T-cell (primary cell): ENCODE measurements around the gene CARF. TPM values are rescaled to one million over a fixed set of nuclear protein-coding genes. Genes with fewer than 3 reads are reported as not detected.
"Not testable (repeated sequence)": the region's sequence is repeated elsewhere in the genome, so short reads cannot be mapped to it uniquely, and the experiment has no call there.

ENCODE experiments used
- ATAC-seq, 4 experiments: fragments of 200-7000 bp in 3 of 4; fragments of 150-1000 bp in 1 of 4; cut with Tn5 transposase; replicated peaks in 1 of 4; 1 replicate in 3 of 4; 2 replicates in 1 of 4; pipeline ENCODE4 v1.10.0; 2021; ENCODE audit warnings: moderate library complexity in 3 of 4, mild to moderate bottlenecking in 2 of 4, moderate number of reproducible peaks in 1 of 4
- CTCF ChIA-PET, 2 donors: fragments of 300-600 bp; sonication (Branson Sonifier 250); formaldehyde crosslinking; loops; one replicate each; lab custom pipeline; 2022; ENCODE audit warnings: antibody characterized with exemption in 2 of 2; lab: Charles Lee
- POLR2A ChIA-PET, 2 donors: fragments of 300-600 bp; sonication (Branson Sonifier 250); formaldehyde crosslinking; loops; one replicate each; lab custom pipeline; 2022; ENCODE audit warnings: antibody characterized with exemption in 2 of 2; lab: Charles Lee
- DNase-seq, 35 experiments: peaks; one replicate each; pipeline versions ENCODE4 v3.0.0 to v3.0.0-alpha.2; 2013 to 2023
- H3K27ac ChIP-seq: one replicate; pipeline ENCODE4 v1.5.1; 2013; ENCODE audit warnings: low read length
- H3K27me3 ChIP-seq, 2 experiments: replicated peaks in 1 of 2; 1 replicate in 1 of 2; 2 replicates in 1 of 2; pipeline versions ENCODE4 v1.6.1 to v1.7.0; 2013; ENCODE audit warnings: low read length in 1 of 2, mixed read lengths in 1 of 2; ENCODE audit not compliant: control insufficient read depth in 2 of 2, insufficient read depth in 2 of 2; ENCODE audit errors: extremely low read depth in 1 of 2
- H3K36me3 ChIP-seq, 2 donors: 1 replicate in 1 of 2; 2 replicates in 1 of 2; pipeline versions ENCODE4 v1.6.1 to v1.7.0; 2013; ENCODE audit warnings: low read length in 1 of 2; ENCODE audit not compliant: control insufficient read depth in 2 of 2, insufficient read depth in 1 of 2; ENCODE audit errors: extremely low read depth in 1 of 2
- H3K4me1 ChIP-seq, 2 experiments: 1 replicate in 1 of 2; 2 replicates in 1 of 2; pipeline versions ENCODE4 v1.6.1 to v1.7.0; 2013; ENCODE audit warnings: low read length in 2 of 2, mixed read lengths in 1 of 2; ENCODE audit not compliant: insufficient read depth in 2 of 2, control insufficient read depth in 1 of 2; ENCODE audit errors: extremely low read depth in 1 of 2
- H3K4me3 ChIP-seq, 2 donors: 1 replicate in 1 of 2; 2 replicates in 1 of 2; pipeline versions ENCODE4 v1.5.1 to v1.7.0; 2013; ENCODE audit warnings: mild to moderate bottlenecking in 2 of 2, low read length in 1 of 2, moderate library complexity in 1 of 2; ENCODE audit not compliant: control insufficient read depth in 1 of 2; ENCODE audit errors: extremely low read depth in 1 of 2
- H3K9me3 ChIP-seq: 2 replicates; pipeline ENCODE4 v1.7.0; 2013
- H3K27ac Mint-ChIP-seq, 2 donors: one replicate each; pipeline ENCODE4 v1.8.0; 2020 to 2021; ENCODE audit warnings: mild to moderate bottlenecking in 2 of 2, mixed read lengths in 2 of 2
- H3K27me3 Mint-ChIP-seq, 2 donors: one replicate each; pipeline ENCODE4 v1.8.0; 2021 to 2022; ENCODE audit warnings: mixed read lengths in 2 of 2
- H3K36me3 Mint-ChIP-seq: one replicate; pipeline ENCODE4 v1.8.0; 2021; ENCODE audit warnings: mixed read lengths
- H3K4me1 Mint-ChIP-seq, 3 donors: one replicate each; pipeline ENCODE4 v1.8.0; 2020 to 2022; ENCODE audit warnings: mixed read lengths in 3 of 3, mild to moderate bottlenecking in 1 of 3
- H3K4me3 Mint-ChIP-seq, 3 donors: one replicate each; pipeline ENCODE4 v1.8.0; 2020 to 2022; ENCODE audit warnings: mild to moderate bottlenecking in 3 of 3, mixed read lengths in 3 of 3, moderate library complexity in 3 of 3
- H3K9me3 Mint-ChIP-seq, 3 donors: one replicate each; pipeline ENCODE4 v1.8.0; 2020 to 2022; ENCODE audit warnings: mixed read lengths in 3 of 3
- WGBS: methylation state at CpG from one replicate; pipeline ENCODE4 v1.1.5; 2013; ENCODE audit warnings: missing lambda C conversion rate; ENCODE audit not compliant: insufficient coverage; 5-methylcytosine and 5-hydroxymethylcytosine counted together
- total RNA-seq, 35 experiments: library from RNA in 6 of 35; stranded (reverse) in 6 of 35; fragments of 120-200 nt in 1 of 35; gene quantifications; one replicate each; pipeline versions ENCODE4 v1.2.1 to v1.2.4 and lab custom pipeline; 2013 to 2026

CARF gene
- total RNA-seq, 5 donors from 2014 or later (not counting 1 experiment from before 2014, with no cell fraction given) = 13.3 to 20.9 (median 17.0) TPM

GRCh38 chr2:202969404-202969803, 57.3 kb downstream of the CARF start:
- H3K27me3 Mint-ChIP-seq, H3K9me3 Mint-ChIP-seq, H3K4me1 Mint-ChIP-seq, ATAC-seq, H3K9me3 ChIP-seq, DNase-seq, H3K27ac ChIP-seq, H3K4me3 ChIP-seq, CTCF ChIA-PET, H3K4me3 Mint-ChIP-seq, H3K4me1 ChIP-seq, H3K27me3 ChIP-seq, H3K27ac Mint-ChIP-seq: not testable (repeated sequence)
- no CpG with 5 or more reads among the region's 2 CpGs for WGBS
- peaks cover 0 to 12% of the 10 kb centered on the region in 2 donors for H3K36me3 ChIP-seq
- POLR2A ChIA-PET = interaction anchor here in 1 of 2 donors (0.6 kb wide), 1 partner anchor 63 kb away, joined by 3 read pairs; no protein-coding TSS in a partner anchor
- peaks cover 23% of the 10 kb centered on the region for H3K36me3 Mint-ChIP-seq

GRCh38 chr2:202976809-202977208, 64.7 kb downstream of the CARF start:
- DNase-seq = no peak
- no peaks in the 10 kb centered on the region for H3K9me3 Mint-ChIP-seq
- POLR2A ChIA-PET = interaction anchor here in 1 of 2 donors (0.5 kb wide), 1 partner anchor 1865 kb away, joined by 4 read pairs; no protein-coding TSS in a partner anchor
- H3K4me3 Mint-ChIP-seq = no peak overlapping the region
- CTCF ChIA-PET = no interaction called here
- WGBS = no CpG with 5 or more reads among the region's 3 CpGs
- Histone ChIP-seq H3K36me3 (peaks cover 0 to 10% of the 10 kb centered on the region in 2 donors), H3K4me3 (no peak overlapping the region), H3K27me3 (no peaks in the 10 kb centered on the region), H3K27ac (no peak overlapping the region), H3K9me3 (no peaks in the 10 kb centered on the region), H3K4me1 (no peaks in the 10 kb centered on the region)
- ATAC-seq = no peak
- H3K27me3 Mint-ChIP-seq = no peaks in the 10 kb centered on the region
- peaks cover 37% of the 10 kb centered on the region for H3K36me3 Mint-ChIP-seq
- H3K27ac Mint-ChIP-seq = no peak overlapping the region
- H3K4me1 Mint-ChIP-seq = no peaks in the 10 kb centered on the region

GRCh38 chr2:202982779-202983491, 70.9 kb downstream of the CARF start:
- peaks cover 36% of the 10 kb centered on the region for H3K36me3 Mint-ChIP-seq
- no peaks in the 10 kb centered on the region for H3K27me3 Mint-ChIP-seq
- CTCF ChIA-PET = no interaction called here
- ATAC-seq = no peak
- no peak overlapping the region for H3K27ac ChIP-seq
- H3K4me3 ChIP-seq = no peak overlapping the region
- no peaks in the 10 kb centered on the region for H3K9me3 Mint-ChIP-seq
- no peak overlapping the region for H3K4me3 Mint-ChIP-seq
- DNase-seq = no peak
- no peaks in the 10 kb centered on the region for H3K27me3 ChIP-seq
- no peak overlapping the region for H3K27ac Mint-ChIP-seq
- peaks cover 0 to 6% of the 10 kb centered on the region in 2 donors for H3K36me3 ChIP-seq
- H3K9me3 ChIP-seq = no peaks in the 10 kb centered on the region
- 100% methylated on average over 1 of the region's 3 CpGs for whole genome bisulfite sequencing
- POLR2A ChIA-PET = no interaction called here
- no peaks in the 10 kb centered on the region for H3K4me1 ChIP-seq
- no peaks in the 10 kb centered on the region for H3K4me1 Mint-ChIP-seq

- no peak overlapping the region for H3K4me3 Mint-ChIP-seq
Observed at GRCh38 chr2:202989749-202990148, 77.7 kb downstream of the CARF start.

GRCh38 chr2:202990501-202990900, 78.4 kb downstream of the CARF start:
- no peaks in the 10 kb centered on the region for H3K36me3 ChIP-seq
- Mint-ChIP-seq H3K4me1 (no peaks in the 10 kb centered on the region), H3K36me3 (no peaks in the 10 kb centered on the region), H3K9me3 (peaks cover 0 to 3% (median 0%) of the 10 kb centered on the region in 3 donors), H3K27ac (no peak overlapping the region), H3K4me3 (no peak overlapping the region), H3K27me3 (peaks cover 3 to 4% of the 10 kb centered on the region in 2 donors)
- ATAC-seq (no peak), DNase-seq (no peak)
- H3K9me3 ChIP-seq = no peaks in the 10 kb centered on the region
- ChIA-PET POLR2A (no interaction called here), CTCF (no interaction called here)
- H3K4me1 ChIP-seq = no peaks in the 10 kb centered on the region
- no peaks in the 10 kb centered on the region for H3K27me3 ChIP-seq
- no CpG with 5 or more reads among the region's 3 CpGs for WGBS
- no peak overlapping the region for H3K27ac ChIP-seq
- no peak overlapping the region for H3K4me3 ChIP-seq

More at GRCh38 chr2:202989749-202990148, 77.7 kb downstream of the CARF start:
- ATAC-seq (no peak), DNase-seq (no peak)
- no peak overlapping the region for H3K27ac Mint-ChIP-seq
- no peaks in the 10 kb centered on the region for H3K36me3 ChIP-seq
- H3K27me3 ChIP-seq = no peaks in the 10 kb centered on the region
- H3K36me3 Mint-ChIP-seq = no peaks in the 10 kb centered on the region
- H3K27me3 Mint-ChIP-seq = peaks cover 0 to 3% of the 10 kb centered on the region in 2 donors
- H3K9me3 ChIP-seq = no peaks in the 10 kb centered on the region
- H3K4me3 ChIP-seq = no peak overlapping the region
- H3K9me3 Mint-ChIP-seq = no peaks in the 10 kb centered on the region
- H3K4me1 ChIP-seq = no peaks in the 10 kb centered on the region
- CTCF ChIA-PET = no interaction called here
- H3K4me1 Mint-ChIP-seq = no peaks in the 10 kb centered on the region
- H3K27ac ChIP-seq = no peak overlapping the region
- POLR2A ChIA-PET = no interaction called here
- no CpG with 5 or more reads among the region's 1 CpG for WGBS

GRCh38 chr2:202997113-202997512, 85.0 kb downstream of the CARF start:
- H3K27ac ChIP-seq, H3K4me1 Mint-ChIP-seq, H3K36me3 Mint-ChIP-seq, CTCF ChIA-PET, POLR2A ChIA-PET, H3K9me3 Mint-ChIP-seq, ATAC-seq, H3K27me3 ChIP-seq, H3K4me1 ChIP-seq, DNase-seq, H3K27me3 Mint-ChIP-seq, H3K9me3 ChIP-seq, H3K27ac Mint-ChIP-seq, H3K4me3 ChIP-seq, H3K36me3 ChIP-seq, H3K4me3 Mint-ChIP-seq: not testable (repeated sequence)
- no CpG with 5 or more reads among the region's 3 CpGs for WGBS
